CD4-positive, CD25-positive, alpha-beta regulatory T cell (primary cell): ENCODE results near the gene TTC39A. TPM values are rescaled to one million over a fixed set of nuclear protein-coding genes. Genes with fewer than 3 reads are reported as not detected.

ENCODE experiments used
- ATAC-seq, 2 donors: fragments of 150-1000 bp; cut with Tn5 transposase; one replicate each; pipeline ENCODE4 v1.10.0; 2021; ENCODE audit warnings: low read depth in 2 of 2, moderate number of reproducible peaks in 2 of 2, moderate library complexity in 1 of 2
- DNase-seq, 3 donors: peaks; one replicate each; pipeline versions ENCODE4 v3.0.0 to v3.0.0-alpha.2; 2012 to 2022; ENCODE audit warnings: mixed read lengths in 1 of 3
- H3K27ac ChIP-seq: one replicate; pipeline ENCODE4 v1.7.0; 2013; ENCODE audit warnings: mild to moderate bottlenecking, low read length; ENCODE audit not compliant: insufficient read depth, poor library complexity, severe bottlenecking
- H3K27me3 ChIP-seq: one replicate; pipeline ENCODE4 v1.7.0; 2013; ENCODE audit warnings: low read length; ENCODE audit not compliant: control insufficient read depth, insufficient read depth
- H3K36me3 ChIP-seq: one replicate; pipeline ENCODE4 v1.7.0; 2013; ENCODE audit warnings: mild to moderate bottlenecking, low read length, moderate library complexity; ENCODE audit not compliant: control insufficient read depth, insufficient read depth
- H3K4me1 ChIP-seq: 2 replicates; pipeline ENCODE4 v1.7.0; 2013; ENCODE audit warnings: mild to moderate bottlenecking, low read length; ENCODE audit not compliant: insufficient read depth, control insufficient read depth, poor library complexity, severe bottlenecking
- H3K4me3 ChIP-seq: one replicate; pipeline ENCODE4 v1.7.0; 2013; ENCODE audit warnings: low read depth, mild to moderate bottlenecking, low read length, moderate library complexity
- H3K9me3 ChIP-seq, 2 experiments: 1 replicate in 1 of 2; 2 replicates in 1 of 2; pipeline ENCODE4 v1.7.0; 2013; ENCODE audit warnings: low read length in 2 of 2, mild to moderate bottlenecking in 1 of 2, moderate library complexity in 1 of 2; ENCODE audit not compliant: control insufficient read depth in 2 of 2
- H3K27ac Mint-ChIP-seq, 3 donors: one replicate each; pipeline ENCODE4 v1.8.0; 2020 to 2022; ENCODE audit warnings: mild to moderate bottlenecking in 3 of 3, mixed read lengths in 3 of 3, moderate library complexity in 2 of 3
- H3K27me3 Mint-ChIP-seq: one replicate; pipeline ENCODE4 v1.8.0; 2022; ENCODE audit warnings: mild to moderate bottlenecking, mixed read lengths
- H3K36me3 Mint-ChIP-seq: one replicate; pipeline ENCODE4 v1.8.0; 2020; ENCODE audit warnings: mixed read lengths
- H3K4me1 Mint-ChIP-seq, 4 donors: one replicate each; pipeline ENCODE4 v1.8.0; 2020 to 2022; ENCODE audit warnings: mixed read lengths in 4 of 4, mild to moderate bottlenecking in 1 of 4
- H3K4me3 Mint-ChIP-seq, 4 donors: one replicate each; pipeline ENCODE4 v1.8.0; 2020 to 2022; ENCODE audit warnings: mild to moderate bottlenecking in 4 of 4, mixed read lengths in 4 of 4, moderate library complexity in 3 of 4
- H3K9me3 Mint-ChIP-seq, 7 donors: one replicate each; pipeline ENCODE4 v1.8.0; 2020 to 2022; ENCODE audit warnings: mixed read lengths in 7 of 7, mild to moderate bottlenecking in 3 of 7, moderate library complexity in 2 of 7
- polyA plus RNA-seq, 4 donors: library from polyadenylated mRNA; unstranded; fragments of 300-500 nt; fragmentation: Illumina TruSeq; gene quantifications; one replicate each; pipeline ENCODE4 v1.2.3, GENCODE V29; 2021
- total RNA-seq: library from RNA; stranded (reverse); gene quantifications from one replicate; pipeline ENCODE4 v1.2.3, GENCODE V29; 2022

The TTC39A gene
- total and polyA plus RNA-seq, 5 donors from 2014 or later = 0.09 TPM; not detected in 4

DNA sequence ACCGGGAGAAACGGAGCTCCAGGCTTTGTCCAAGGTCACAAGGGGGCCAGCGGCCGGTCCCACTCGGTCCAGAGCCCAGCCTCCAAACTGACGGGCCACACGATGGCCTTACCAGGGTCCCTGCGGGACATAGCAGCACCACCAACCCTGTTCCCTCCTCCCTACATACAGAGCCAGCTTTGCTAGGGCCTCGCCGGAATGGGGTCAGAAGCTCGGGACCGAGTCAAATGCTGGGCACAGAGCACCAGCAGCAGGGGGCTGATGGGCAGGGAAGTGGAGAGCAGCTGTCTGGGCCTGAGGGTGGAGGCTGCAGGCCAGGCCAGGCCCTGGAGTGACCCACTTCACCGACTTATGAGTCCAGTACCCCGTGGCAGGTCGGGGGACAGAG, 14.9 kb upstream of the TTC39A start:
- H3K9me3 ChIP-seq = no peaks in the 10 kb centered on the region
- peaks cover 46% of the 10 kb centered on the region for H3K27me3 Mint-ChIP-seq
- ATAC-seq (no peak), DNase-seq (no peak)
- no peak overlapping the region for H3K27ac ChIP-seq
- H3K4me3 Mint-ChIP-seq = no peak overlapping the region
- no peak overlapping the region for H3K4me3 ChIP-seq
- peaks cover 0 to 3% (median 0%) of the 10 kb centered on the region in 7 donors for H3K9me3 Mint-ChIP-seq
- peaks cover 16% of the 10 kb centered on the region for H3K27me3 ChIP-seq
- no peaks in the 10 kb centered on the region for H3K4me1 ChIP-seq
- H3K36me3 ChIP-seq = no peaks in the 10 kb centered on the region
- H3K36me3 Mint-ChIP-seq = peaks cover 5% of the 10 kb centered on the region
- H3K27ac Mint-ChIP-seq = no peak overlapping the region
- peaks cover 5 to 10% (median 8%) of the 10 kb centered on the region in 4 donors for H3K4me1 Mint-ChIP-seq

DNA sequence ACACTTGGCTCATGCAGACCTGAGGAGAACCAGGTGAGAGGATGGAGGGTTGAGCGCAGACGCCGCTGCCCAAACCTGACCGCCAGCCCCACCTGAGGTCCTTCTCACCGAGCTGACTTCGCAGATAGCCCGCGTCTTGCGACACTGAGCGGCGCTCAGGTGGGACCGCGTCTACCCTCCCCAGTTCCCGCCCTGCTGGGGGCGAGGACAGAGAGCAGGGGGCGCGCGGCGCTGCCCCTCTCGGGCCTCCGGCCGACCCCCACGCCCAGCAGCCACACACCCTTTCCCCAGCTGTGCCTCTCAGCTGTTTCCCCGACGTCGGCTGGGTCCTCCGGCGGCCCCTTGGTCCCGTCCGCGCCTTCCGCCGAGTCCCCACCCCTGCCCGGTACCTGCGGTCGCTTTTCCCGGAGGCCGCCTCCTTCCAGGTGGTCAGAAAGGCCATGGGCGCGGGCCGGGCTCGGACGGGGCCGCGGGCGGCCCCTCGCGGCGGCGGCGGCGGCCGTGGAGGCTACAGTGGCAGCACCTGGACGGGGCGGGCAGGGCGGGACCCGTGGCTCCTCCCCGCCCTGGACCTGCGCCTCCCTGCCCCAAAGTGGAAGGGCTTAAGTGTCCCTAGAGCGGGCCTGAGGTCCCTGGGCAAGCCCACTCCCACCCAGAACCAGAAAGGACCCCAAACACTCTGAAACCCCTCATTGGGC, 14.4 kb upstream of the TTC39A start:
- Histone ChIP-seq H3K27ac (no peak overlapping the region), H3K4me1 (no peaks in the 10 kb centered on the region), H3K36me3 (no peaks in the 10 kb centered on the region), H3K27me3 (peaks cover 16% of the 10 kb centered on the region), H3K4me3 (no peak overlapping the region), H3K9me3 (no peaks in the 10 kb centered on the region)
- ATAC-seq = no peak
- Mint-ChIP-seq H3K27ac (no peak overlapping the region), H3K9me3 (peaks cover 0 to 3% (median 0%) of the 10 kb centered on the region in 7 donors), H3K4me1 (peaks cover 5 to 10% (median 7%) of the 10 kb centered on the region in 4 donors), H3K4me3 (no peak overlapping the region), H3K27me3 (peaks cover 46% of the 10 kb centered on the region), H3K36me3 (peaks cover 5% of the 10 kb centered on the region)
- no peak for DNase-seq

DNA sequence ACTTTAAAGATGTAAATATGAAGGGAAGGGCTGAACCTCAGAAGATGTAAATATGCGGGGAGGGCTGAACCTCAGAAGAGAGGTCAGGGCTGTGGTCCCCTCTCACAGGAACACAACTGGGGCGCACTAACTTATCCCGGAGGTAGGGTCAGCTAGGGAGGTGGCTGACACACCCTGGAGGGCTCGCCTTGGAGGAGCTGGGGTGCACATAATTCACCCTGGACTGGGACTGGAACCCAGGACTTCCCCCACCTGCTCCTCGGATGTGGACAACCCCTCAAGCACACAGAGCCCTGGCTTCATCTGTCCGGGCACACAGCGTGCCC, 13.9 kb upstream of the TTC39A start:
- peaks cover 3 to 10% (median 7%) of the 10 kb centered on the region in 4 donors for H3K4me1 Mint-ChIP-seq
- ATAC-seq (no peak), DNase-seq (no peak)
- peaks cover 0 to 3% (median 0%) of the 10 kb centered on the region in 7 donors for H3K9me3 Mint-ChIP-seq
- H3K36me3 ChIP-seq = no peaks in the 10 kb centered on the region
- H3K9me3 ChIP-seq = no peaks in the 10 kb centered on the region
- no peaks in the 10 kb centered on the region for H3K4me1 ChIP-seq
- H3K36me3 Mint-ChIP-seq = peaks cover 5% of the 10 kb centered on the region
- no peak overlapping the region for H3K4me3 Mint-ChIP-seq
- peaks cover 16% of the 10 kb centered on the region for H3K27me3 ChIP-seq
- no peak overlapping the region for H3K27ac Mint-ChIP-seq
- no peak overlapping the region for H3K27ac ChIP-seq
- H3K4me3 ChIP-seq = no peak overlapping the region
- H3K27me3 Mint-ChIP-seq = peaks cover 46% of the 10 kb centered on the region

DNA sequence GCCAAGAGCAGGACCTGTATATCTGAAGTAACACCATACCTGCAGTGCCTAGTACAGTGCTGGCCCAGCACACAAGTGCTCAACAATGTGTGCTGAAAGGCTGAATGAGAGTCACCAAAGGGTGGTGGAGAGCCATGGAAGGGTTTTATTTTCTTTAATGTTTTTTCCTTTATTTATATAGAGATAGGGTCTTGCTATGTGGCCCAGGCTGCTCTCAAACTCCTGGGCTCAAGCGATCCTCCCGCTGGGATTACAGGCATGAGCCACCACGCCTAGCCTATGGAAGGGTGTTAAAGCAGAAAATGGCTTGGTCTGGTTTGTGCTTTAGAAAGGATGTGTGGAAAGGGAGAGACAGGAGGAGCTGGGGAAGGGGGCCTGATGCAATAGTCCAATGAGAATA, 13.3 kb upstream of the TTC39A start:
- Histone ChIP-seq H3K4me3 (no peak overlapping the region), H3K36me3 (no peaks in the 10 kb centered on the region), H3K9me3 (no peaks in the 10 kb centered on the region), H3K27me3 (peaks cover 16% of the 10 kb centered on the region), H3K4me1 (no peaks in the 10 kb centered on the region), H3K27ac (no peak overlapping the region)
- ATAC-seq (no peak), DNase-seq (no peak)
- Mint-ChIP-seq H3K27me3 (peaks cover 46% of the 10 kb centered on the region), H3K4me1 (peaks cover 0 to 10% (median 7%) of the 10 kb centered on the region in 4 donors), H3K36me3 (peaks cover 5% of the 10 kb centered on the region), H3K9me3 (peaks cover 0 to 3% (median 0%) of the 10 kb centered on the region in 7 donors), H3K4me3 (peak overlapping the region in 1 of 4 donors; percentile 55), H3K27ac (no peak overlapping the region)

DNA sequence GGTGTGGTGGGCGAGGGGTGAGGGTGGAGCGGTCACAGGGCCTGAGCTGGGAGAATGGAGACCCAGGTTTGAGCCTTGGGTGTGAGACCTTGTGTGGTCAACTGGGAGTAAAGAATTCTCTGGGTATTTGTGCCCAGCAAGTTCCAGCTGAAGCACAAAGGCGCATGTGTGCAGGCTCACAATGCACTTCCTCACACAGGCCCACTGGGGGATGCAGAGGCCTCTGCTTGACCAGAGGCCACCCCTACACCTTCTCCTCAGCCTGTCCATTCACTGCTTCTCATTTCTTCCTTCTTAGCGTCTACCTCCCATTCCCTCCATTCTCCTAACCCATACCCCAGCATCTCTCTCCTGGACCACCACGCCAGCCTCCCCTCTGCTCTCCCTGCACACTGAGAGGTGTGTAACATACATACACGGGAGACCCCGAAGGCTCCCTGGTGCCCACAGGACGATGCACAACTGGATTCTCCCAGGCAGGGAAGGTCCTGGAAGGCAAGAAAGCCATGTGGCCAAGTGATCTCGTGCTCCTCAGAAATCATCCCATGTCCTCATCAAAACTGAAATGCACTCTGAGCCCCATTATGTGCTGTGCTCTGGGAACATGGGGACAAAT, 12.3 kb upstream of the TTC39A start:
- H3K27ac ChIP-seq = no peak overlapping the region
- H3K4me1 ChIP-seq = no peaks in the 10 kb centered on the region
- DNase-seq = no peak
- peaks cover 0 to 10% (median 7%) of the 10 kb centered on the region in 4 donors for H3K4me1 Mint-ChIP-seq
- peaks cover 51% of the 10 kb centered on the region for H3K27me3 Mint-ChIP-seq
- no peak overlapping the region for H3K27ac Mint-ChIP-seq
- H3K4me3 Mint-ChIP-seq = no peak overlapping the region
- H3K36me3 Mint-ChIP-seq = peaks cover 5% of the 10 kb centered on the region
- H3K9me3 ChIP-seq = no peaks in the 10 kb centered on the region
- H3K36me3 ChIP-seq = no peaks in the 10 kb centered on the region
- H3K27me3 ChIP-seq = peaks cover 16% of the 10 kb centered on the region
- peaks cover 0 to 3% (median 0%) of the 10 kb centered on the region in 7 donors for H3K9me3 Mint-ChIP-seq
- H3K4me3 ChIP-seq = no peak overlapping the region
- ATAC-seq = no peak

DNA sequence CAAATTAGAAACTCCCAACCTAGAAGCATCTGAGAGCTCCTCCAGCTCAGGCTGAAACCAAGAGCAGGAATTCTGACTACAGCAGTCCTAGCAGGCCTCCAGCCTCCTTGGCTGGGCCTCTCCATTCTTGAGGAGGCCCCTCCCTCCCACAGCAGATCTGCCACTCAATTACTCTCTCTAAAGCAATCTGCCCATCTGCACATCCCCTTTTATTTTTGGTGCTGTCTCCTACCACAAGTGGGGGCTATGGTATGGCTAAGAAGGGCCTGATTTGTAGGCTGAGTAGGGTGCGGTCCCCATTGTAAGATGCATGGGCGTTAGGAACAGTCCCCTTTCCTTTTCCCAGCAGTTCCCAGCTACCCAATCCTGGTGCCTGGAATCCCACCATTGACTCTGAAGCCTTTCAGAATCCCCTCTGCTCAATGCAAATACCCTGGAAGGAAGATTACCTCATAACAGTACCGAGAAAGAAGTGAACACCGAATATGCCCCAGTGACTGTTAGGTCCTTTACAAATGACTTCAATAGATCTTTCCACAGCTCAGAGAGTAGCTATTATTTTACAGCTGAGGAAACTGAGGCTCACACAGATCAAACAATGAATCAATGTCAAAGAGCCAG, 11.6 kb upstream of the TTC39A start:
- Mint-ChIP-seq H3K36me3 (peaks cover 5% of the 10 kb centered on the region), H3K27me3 (peaks cover 49% of the 10 kb centered on the region), H3K4me1 (peaks cover 0 to 10% (median 7%) of the 10 kb centered on the region in 4 donors), H3K4me3 (no peak overlapping the region), H3K9me3 (peaks cover 0 to 3% (median 0%) of the 10 kb centered on the region in 7 donors), H3K27ac (no peak overlapping the region)
- Histone ChIP-seq H3K9me3 (no peaks in the 10 kb centered on the region), H3K4me3 (no peak overlapping the region), H3K4me1 (no peaks in the 10 kb centered on the region), H3K27ac (no peak overlapping the region), H3K36me3 (no peaks in the 10 kb centered on the region), H3K27me3 (peaks cover 16% of the 10 kb centered on the region)
- ATAC-seq = no peak
- DNase-seq = peak in 1 of 3 donors; percentile 23

DNA sequence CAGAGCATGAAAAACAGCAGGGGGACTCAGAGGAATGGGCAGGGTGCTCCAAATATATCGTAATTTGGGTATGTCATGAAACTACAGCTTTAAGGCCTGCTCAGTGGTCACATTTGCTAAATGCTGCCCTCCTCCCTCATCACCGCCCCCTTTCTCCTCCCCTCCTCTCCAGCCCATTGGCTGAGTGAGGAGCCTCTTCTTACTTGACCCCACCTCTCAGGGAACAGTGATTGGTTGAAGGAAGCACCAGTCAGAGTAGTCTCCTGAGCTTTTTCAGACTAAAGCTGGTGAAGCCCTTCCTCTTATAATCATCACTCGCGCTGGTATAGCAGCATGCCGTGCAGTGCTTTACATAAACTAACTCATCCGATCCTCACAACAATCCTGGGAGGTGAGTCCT, 10.0 kb upstream of the TTC39A start:
- ATAC-seq = no peak
- Histone ChIP-seq H3K27me3 (peaks cover 14% of the 10 kb centered on the region), H3K27ac (no peak overlapping the region), H3K4me3 (no peak overlapping the region), H3K9me3 (no peaks in the 10 kb centered on the region), H3K36me3 (no peaks in the 10 kb centered on the region), H3K4me1 (no peaks in the 10 kb centered on the region)
- H3K4me1 Mint-ChIP-seq = peaks cover 0 to 8% (median 4%) of the 10 kb centered on the region in 4 donors
- H3K36me3 Mint-ChIP-seq = peaks cover 5% of the 10 kb centered on the region
- H3K9me3 Mint-ChIP-seq = no peaks in the 10 kb centered on the region
- H3K27ac Mint-ChIP-seq = no peak overlapping the region
- H3K27me3 Mint-ChIP-seq = peaks cover 34% of the 10 kb centered on the region
- H3K4me3 Mint-ChIP-seq = no peak overlapping the region
- DNase-seq = no peak
